Activated CD4-positive, alpha-beta T cell treated with anti-CD3 and anti-CD28 coated beads for 36 hours (primary cell): ENCODE measurements around the gene PTP4A1. TPM values are rescaled to one million over a fixed set of nuclear protein-coding genes. Genes with fewer than 3 reads are reported as not detected.

Experiments
- ATAC-seq: fragments of 200-7000 bp; cut with Tn5 transposase; one replicate; pipeline ENCODE4 v1.10.0; 2021; ENCODE audit warnings: mild to moderate bottlenecking, moderate library complexity
- CTCF ChIA-PET: fragments of 350-600 bp; sonication (Branson Sonifier 250); formaldehyde crosslinking; loops from one replicate; lab custom pipeline; 2021; ENCODE audit warnings: antibody characterized with exemption; lab: Charles Lee
- POLR2A ChIA-PET: fragments of 350-600 bp; sonication (Branson Sonifier 250); formaldehyde crosslinking; loops from one replicate; lab custom pipeline; 2021; ENCODE audit warnings: antibody characterized with exemption, inconsistent platforms; lab: Charles Lee
- DNase-seq: peaks from one replicate; pipeline ENCODE4 v3.0.0-alpha.2; 2020
- H3K27ac Mint-ChIP-seq: one replicate; pipeline ENCODE4 v1.8.0; 2021; ENCODE audit warnings: mixed read lengths
- H3K27me3 Mint-ChIP-seq: one replicate; pipeline ENCODE4 v1.8.0; 2021; ENCODE audit warnings: mixed read lengths
- H3K36me3 Mint-ChIP-seq: one replicate; pipeline ENCODE4 v1.8.0; 2021; ENCODE audit warnings: low read depth, mixed read lengths
- H3K4me1 Mint-ChIP-seq: one replicate; pipeline ENCODE4 v1.8.0; 2021; ENCODE audit warnings: mixed read lengths
- H3K4me3 Mint-ChIP-seq: one replicate; pipeline ENCODE4 v1.8.0; 2021; ENCODE audit warnings: mild to moderate bottlenecking, moderate library complexity, mixed read lengths
- H3K9me3 Mint-ChIP-seq: one replicate; pipeline ENCODE4 v1.8.0; 2021; ENCODE audit warnings: low read depth, mixed read lengths
- intact Hi-C, 2 experiments: fragments of 100-400 bp; cut with DNase I in 1 of 2; cut with micrococcal nuclease in 1 of 2; formaldehyde crosslinking; loops; one replicate each; pipeline versions ENCODE4 v1.14.2 to v1.15.1; 2022 to 2024; cut with DNase I, micrococcal nuclease
- total RNA-seq, 2 experiments: library from RNA; stranded (reverse); gene quantifications; one replicate each; pipeline ENCODE4 v1.2.3, GENCODE V29; 2021

The PTP4A1 gene
- total RNA-seq, 2 experiments from 2014 or later = 42.6 to 51.9 TPM

GRCh38 chr6:63573899-63574553 is 1.7 kb downstream of the PTP4A1 start:
- peak; percentile 62 for DNase-seq
- Mint-ChIP-seq H3K36me3 (peaks cover 27% of the 10 kb centered on the region), H3K4me3 (peak overlapping the region; percentile 95), H3K4me1 (peaks cover 33% of the 10 kb centered on the region), H3K27me3 (no peaks in the 10 kb centered on the region), H3K9me3 (no peaks in the 10 kb centered on the region), H3K27ac (peak overlapping the region; percentile 98)
- intact Hi-C loops = loop anchor here (1.0 to 2.0 kb wide), 3 partner anchors 25 to 222 kb away; partner anchors contain the start of gene PHF3 (in 1 of the 2)
- POLR2A ChIA-PET = interaction anchor here (0.6 to 1.1 kb wide), 3 partner anchors 61 to 1765 kb away, joined by 3 to 4 read pairs (median 3); partner anchors contain the start of gene PHF3
- CTCF ChIA-PET = interaction anchor here (0.6 to 2.2 kb wide), 15 partner anchors 10 to 190 kb away, joined by 3 to 17 read pairs (median 3); no protein-coding TSS in a partner anchor
- peak; percentile 2 for ATAC-seq

GRCh38 chr6:63574554-63574900 is 2.2 kb downstream of the PTP4A1 start:
- intact Hi-C loops = loop anchor here in 1 of 2 experiments (1.0 to 2.0 kb wide), 2 partner anchors 24 to 61 kb away; partner anchors contain the start of gene PHF3
- Mint-ChIP-seq H3K4me3 (peak overlapping the region; percentile 95), H3K4me1 (peaks cover 33% of the 10 kb centered on the region), H3K9me3 (no peaks in the 10 kb centered on the region), H3K27ac (peak overlapping the region; percentile 98), H3K27me3 (no peaks in the 10 kb centered on the region), H3K36me3 (peaks cover 30% of the 10 kb centered on the region)
- ChIA-PET CTCF (interaction anchor here (0.6 to 2.2 kb wide), 12 partner anchors 9 to 190 kb away, joined by 3 to 17 read pairs (median 3); no protein-coding TSS in a partner anchor), POLR2A (interaction anchor here (0.6 to 0.7 kb wide), 2 partner anchors 228 to 1765 kb away, joined by 3 read pairs; no protein-coding TSS in a partner anchor)
- DNase-seq (no peak), ATAC-seq (no peak)

GRCh38 chr6:63576147-63576772 is 4.0 kb downstream of the PTP4A1 start:
- no peak overlapping the region for H3K4me3 Mint-ChIP-seq
- no peak overlapping the region for H3K27ac Mint-ChIP-seq
- intact Hi-C loops = no loop called here
- DNase-seq (no peak), ATAC-seq (no peak)
- no peaks in the 10 kb centered on the region for H3K27me3 Mint-ChIP-seq
- peaks cover 46% of the 10 kb centered on the region for H3K36me3 Mint-ChIP-seq
- H3K4me1 Mint-ChIP-seq = peaks cover 30% of the 10 kb centered on the region
- H3K9me3 Mint-ChIP-seq = no peaks in the 10 kb centered on the region
- CTCF ChIA-PET = interaction anchor here (1.0 kb wide), 1 partner anchor 59 kb away, joined by 4 read pairs; the partner anchor contains the start of gene PHF3
- POLR2A ChIA-PET = interaction anchor here (1.0 kb wide), 1 partner anchor 59 kb away, joined by 3 read pairs; no protein-coding TSS in a partner anchor

GRCh38 chr6:63576985-63577712 is 4.9 kb downstream of the PTP4A1 start:
- H3K27me3 Mint-ChIP-seq = no peaks in the 10 kb centered on the region
- DNase-seq = no peak
- ATAC-seq = no peak
- ChIA-PET POLR2A (interaction anchor here (0.6 to 1.0 kb wide), 2 partner anchors 58 to 76 kb away, joined by 3 to 6 read pairs; no protein-coding TSS in a partner anchor), CTCF (interaction anchor here (1.0 kb wide), 1 partner anchor 58 kb away, joined by 4 read pairs; the partner anchor contains the start of gene PHF3)
- H3K4me1 Mint-ChIP-seq = peaks cover 25% of the 10 kb centered on the region
- intact Hi-C loops = no loop called here
- H3K4me3 Mint-ChIP-seq = no peak overlapping the region
- no peak overlapping the region for H3K27ac Mint-ChIP-seq
- peaks cover 50% of the 10 kb centered on the region for H3K36me3 Mint-ChIP-seq
- no peaks in the 10 kb centered on the region for H3K9me3 Mint-ChIP-seq

- Mint-ChIP-seq H3K27ac (no peak overlapping the region), H3K9me3 (no peaks in the 10 kb centered on the region), H3K27me3 (no peaks in the 10 kb centered on the region), H3K4me1 (peaks cover 25% of the 10 kb centered on the region), H3K36me3 (peaks cover 54% of the 10 kb centered on the region), H3K4me3 (no peak overlapping the region)
- ChIA-PET POLR2A (no interaction called here), CTCF (no interaction called here)
- DNase-seq = no peak
- no peak for ATAC-seq
- intact Hi-C loops = no loop called here
Observed at GRCh38 chr6:63578757-63579156, 6.5 kb downstream of the PTP4A1 start.

- H3K27me3 Mint-ChIP-seq = no peaks in the 10 kb centered on the region
- H3K36me3 Mint-ChIP-seq = peaks cover 47% of the 10 kb centered on the region
- no peak overlapping the region for H3K27ac Mint-ChIP-seq
- no peaks in the 10 kb centered on the region for H3K9me3 Mint-ChIP-seq
- H3K4me3 Mint-ChIP-seq = no peak overlapping the region
- ChIA-PET CTCF (no interaction called here), POLR2A (no interaction called here)
- peaks cover 15% of the 10 kb centered on the region for H3K4me1 Mint-ChIP-seq
- ATAC-seq (no peak), DNase-seq (no peak)
- intact Hi-C loops = no loop called here
Observed at GRCh38 chr6:63579937-63580703, 7.8 kb downstream of the PTP4A1 start.

- H3K36me3 Mint-ChIP-seq = peaks cover 47% of the 10 kb centered on the region
- H3K27me3 Mint-ChIP-seq = no peaks in the 10 kb centered on the region
- H3K27ac Mint-ChIP-seq = no peak overlapping the region
- ATAC-seq (no peak), DNase-seq (no peak)
- no peak overlapping the region for H3K4me3 Mint-ChIP-seq
- CTCF ChIA-PET = no interaction called here
- H3K4me1 Mint-ChIP-seq = peaks cover 10% of the 10 kb centered on the region
- intact Hi-C loops = no loop called here
- H3K9me3 Mint-ChIP-seq = no peaks in the 10 kb centered on the region
- POLR2A ChIA-PET = no interaction called here
Observed at GRCh38 chr6:63580704-63580961, 8.4 kb downstream of the PTP4A1 start.

- Mint-ChIP-seq H3K4me3 (no peak overlapping the region), H3K27ac (no peak overlapping the region), H3K36me3 (peaks cover 42% of the 10 kb centered on the region), H3K27me3 (no peaks in the 10 kb centered on the region), H3K9me3 (no peaks in the 10 kb centered on the region), H3K4me1 (peaks cover 4% of the 10 kb centered on the region)
- CTCF ChIA-PET = no interaction called here
- ATAC-seq (no peak), DNase-seq (no peak)
- POLR2A ChIA-PET = no interaction called here
- intact Hi-C loops = no loop called here
Observed at GRCh38 chr6:63581355-63582013, 9.2 kb downstream of the PTP4A1 start.

GRCh38 chr6:63582579-63583231 is 10.4 kb downstream of the PTP4A1 start:
- ChIA-PET CTCF (interaction anchor here (0.6 to 1.8 kb wide), 2 partner anchors 8 to 10 kb away, joined by 3 to 8 read pairs; no protein-coding TSS in a partner anchor), POLR2A (interaction anchor here (0.5 kb wide), 1 partner anchor 32 kb away, joined by 3 read pairs; no protein-coding TSS in a partner anchor)
- no peak overlapping the region for H3K4me3 Mint-ChIP-seq
- no peaks in the 10 kb centered on the region for H3K9me3 Mint-ChIP-seq
- no peaks in the 10 kb centered on the region for H3K27me3 Mint-ChIP-seq
- peaks cover 32% of the 10 kb centered on the region for H3K36me3 Mint-ChIP-seq
- no peak overlapping the region for H3K27ac Mint-ChIP-seq
- no peak for ATAC-seq
- no peak for DNase-seq
- intact Hi-C loops = no loop called here
- H3K4me1 Mint-ChIP-seq = no peaks in the 10 kb centered on the region

- H3K27ac Mint-ChIP-seq = no peak overlapping the region
- ChIA-PET POLR2A (interaction anchor here (1.0 kb wide), 1 partner anchor 9 kb away, joined by 3 read pairs; no protein-coding TSS in a partner anchor), CTCF (interaction anchor here (1.8 kb wide), 1 partner anchor 10 kb away, joined by 8 read pairs; no protein-coding TSS in a partner anchor)
- intact Hi-C loops = no loop called here
- H3K36me3 Mint-ChIP-seq = peaks cover 31% of the 10 kb centered on the region
- H3K9me3 Mint-ChIP-seq = no peaks in the 10 kb centered on the region
- H3K27me3 Mint-ChIP-seq = no peaks in the 10 kb centered on the region
- no peak for ATAC-seq
- H3K4me3 Mint-ChIP-seq = no peak overlapping the region
- DNase-seq = no peak
- no peaks in the 10 kb centered on the region for H3K4me1 Mint-ChIP-seq
Observed at GRCh38 chr6:63584125-63584514, 11.8 kb downstream of the PTP4A1 start.
